Endothelial cell of umbilical vein (primary cell): Measurements from ENCODE around the gene C22orf42. TPM values are rescaled to one million over a fixed set of nuclear protein-coding genes. Genes with fewer than 3 reads are reported as not detected.
"Not testable (repeated sequence)": the region's sequence is repeated elsewhere in the genome, so short reads cannot be mapped to it uniquely, and the experiment has no call there.

ENCODE experiments used
- BruUV-seq: library from RNA; stranded (reverse); fragments of 400-500 nt; replicated peaks from 2 replicates; lab custom pipeline; 2021; lab: Mats Ljungman, UMichigan
- CTCF ChIA-PET: fragments of 300-600, 350-600 bp; sonication (Branson Sonifier 250); formaldehyde crosslinking; loops from one replicate; lab custom pipeline; 2021; ENCODE audit warnings: antibody characterized with exemption, inconsistent platforms; lab: Charles Lee
- POLR2A ChIA-PET: fragments of 300-600, 350-600 bp; sonication (Branson Sonifier 250); formaldehyde crosslinking; loops from one replicate; lab custom pipeline; 2021; ENCODE audit warnings: antibody characterized with exemption, inconsistent platforms; lab: Charles Lee
- DNase-seq: peaks from one replicate; pipeline ENCODE4 v3.0.0-alpha.2; 2011; ENCODE audit warnings: low read depth, low spot score
- FAIRE-seq: peaks from 2 replicates; lab custom pipeline; 2011; peaks lifted over from hg19 to GRCh38; lab: Jason Lieb, UNC
- H2AFZ ChIP-seq: 2 replicates; pipeline ENCODE4 v1.6.0; 2012; ENCODE audit warnings: low read depth, low read length, control low read depth, inconsistent platforms
- H3K27ac ChIP-seq: 2 replicates; pipeline ENCODE4 v1.5.1; 2011; ENCODE audit warnings: low read depth, mild to moderate bottlenecking, control low read depth, low read length, moderate library complexity; ENCODE audit not compliant: insufficient read depth
- H3K27me3 ChIP-seq, 2 experiments: 2 replicates each; pipeline versions ENCODE4 v1.6.0 to v1.6.1; 2011; ENCODE audit warnings: low read length in 2 of 2, mixed read lengths in 1 of 2; ENCODE audit not compliant: control insufficient read depth in 2 of 2, insufficient read depth in 2 of 2
- H3K36me3 ChIP-seq, 2 experiments: 2 replicates in 1 of 2; 3 replicates in 1 of 2; pipeline ENCODE4 v1.5.1; 2011; ENCODE audit warnings: low read length in 2 of 2, mild to moderate bottlenecking in 1 of 2, moderate library complexity in 1 of 2; ENCODE audit not compliant: control insufficient read depth in 2 of 2, insufficient read depth in 2 of 2; ENCODE audit errors: extremely low read depth in 1 of 2
- H3K4me1 ChIP-seq: 3 replicates; pipeline ENCODE4 v1.5.1; 2011; ENCODE audit warnings: mild to moderate bottlenecking, low read length; ENCODE audit not compliant: control insufficient read depth, insufficient read depth; ENCODE audit errors: extremely low read depth
- H3K4me2 ChIP-seq: 2 replicates; pipeline ENCODE4 v1.6.1; 2011; ENCODE audit warnings: low read length, control low read depth, mixed read lengths; ENCODE audit not compliant: insufficient read depth
- H3K4me3 ChIP-seq, 3 experiments: fragments of 200-600 bp in 1 of 3; sonication (generic), shearing (Covaris generic) in 1 of 3; replicated peaks in 1 of 3; 2 replicates each; pipeline ENCODE4 v1.5.1; 2011 to 2016; ENCODE audit warnings: control low read depth in 3 of 3, low read length in 3 of 3, mild to moderate bottlenecking in 2 of 3, inconsistent platforms in 1 of 3, low read depth in 1 of 3, moderate library complexity in 1 of 3; ENCODE audit not compliant: insufficient read depth in 1 of 3
- H3K79me2 ChIP-seq: 2 replicates; pipeline ENCODE4 v1.6.0; 2012; ENCODE audit warnings: low read length, inconsistent platforms; ENCODE audit not compliant: control insufficient read depth, insufficient read depth
- H3K9ac ChIP-seq: replicated peaks from 2 replicates; pipeline ENCODE3; 2011; ENCODE audit warnings: low read length, control low read depth; ENCODE audit not compliant: insufficient read depth; ENCODE audit errors: extremely low read depth
- H3K9me1 ChIP-seq: replicated peaks from 3 replicates; pipeline ENCODE4 v1.6.0; 2011; ENCODE audit warnings: mild to moderate bottlenecking, low read length; ENCODE audit not compliant: control insufficient read depth, insufficient read depth; ENCODE audit errors: extremely low read depth
- H3K9me3 ChIP-seq: replicated peaks from 2 replicates; pipeline ENCODE4 v1.5.1; 2012; ENCODE audit warnings: low read length, inconsistent platforms; ENCODE audit not compliant: control insufficient read depth, insufficient read depth
- H4K20me1 ChIP-seq: replicated peaks from 2 replicates; pipeline ENCODE3; 2011; ENCODE audit warnings: mild to moderate bottlenecking, low read length; ENCODE audit not compliant: control insufficient read depth, insufficient read depth; ENCODE audit errors: extremely low read depth
- dilution Hi-C: fragments of 300-500 bp; cut with MboI; formaldehyde crosslinking; loops from one replicate; pipeline ENCODE4 v1.15.0; 2019; ENCODE audit warnings: low sequenced_read_pairs; ENCODE audit not compliant: extremely low pct_ligation_motif_present
- intact Hi-C: fragments of 100-400 bp; cut with micrococcal nuclease; formaldehyde crosslinking; loops from one replicate; pipeline ENCODE4 v1.10.0; 2022
- polyA plus RNA-seq, 4 experiments: library from polyadenylated mRNA; depleted of rRNA in 3 of 4; stranded (reverse) in 3 of 4; unstranded in 1 of 4; fragments of >200 nt; gene quantifications; 2 replicates each; pipeline versions ENCODE4 v1.2.1 to v1.2.3, GENCODE V29; 2011 to 2012; ENCODE audit warnings: missing spikeins in 1 of 4
- total RNA-seq: library from RNA; stranded (reverse); gene quantifications from 2 replicates; pipeline ENCODE4 v1.2.3, GENCODE V29; 2021
- TF ChIP-seq, protein P1 (sequence below), 2 donors: IDR thresholded peaks; 1 replicate in 1 of 2; 2 replicates in 1 of 2; pipeline ENCODE4 v1.5.1; 2011; ENCODE audit warnings: low read length in 2 of 2, mild to moderate bottlenecking in 2 of 2, moderate library complexity in 2 of 2, control low read depth in 1 of 2, inconsistent platforms in 1 of 2, low read depth in 1 of 2; ENCODE audit not compliant: insufficient read depth in 1 of 2; ENCODE audit errors: extremely low read depth in 1 of 2

Gene C22orf42
- total and polyA plus RNA-seq, 2 donors (not counting 3 experiments of a cell fraction or from before 2014, with no cell fraction given) = not detected

DNA sequence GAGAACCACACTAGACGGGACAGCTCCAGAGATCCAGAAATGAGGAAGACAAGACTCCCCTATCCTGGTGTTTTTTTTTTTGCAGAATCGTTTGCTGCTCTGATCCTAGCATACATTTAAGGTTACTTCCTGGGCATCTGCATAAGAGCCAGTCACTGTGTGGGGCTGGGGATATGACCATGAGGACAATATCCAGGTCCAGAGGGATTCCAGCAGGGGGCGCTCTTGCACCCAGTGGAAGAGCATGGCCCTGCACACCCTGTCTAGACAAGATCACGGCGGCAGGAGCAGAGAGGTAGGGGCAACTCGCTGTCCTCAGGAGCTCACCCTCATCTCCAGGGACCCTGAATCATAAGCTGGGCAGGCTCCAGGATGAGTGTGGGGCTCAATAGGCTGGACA is 18.4 kb downstream of the C22orf42 start:
- POLR2A ChIA-PET, H3K4me1 ChIP-seq, H4K20me1 ChIP-seq, H3K27me3 ChIP-seq, intact Hi-C loops, H3K9me3 ChIP-seq, DNase-seq, dilution Hi-C loops, H3K9ac ChIP-seq, H3K79me2 ChIP-seq, H2AFZ ChIP-seq, H3K9me1 ChIP-seq, H3K4me3 ChIP-seq, H3K4me2 ChIP-seq, H3K27ac ChIP-seq, H3K36me3 ChIP-seq, BruUV-seq: not testable (repeated sequence)
- FAIRE-seq = peak; percentile 88
- TF ChIP-seq, protein P1, sequence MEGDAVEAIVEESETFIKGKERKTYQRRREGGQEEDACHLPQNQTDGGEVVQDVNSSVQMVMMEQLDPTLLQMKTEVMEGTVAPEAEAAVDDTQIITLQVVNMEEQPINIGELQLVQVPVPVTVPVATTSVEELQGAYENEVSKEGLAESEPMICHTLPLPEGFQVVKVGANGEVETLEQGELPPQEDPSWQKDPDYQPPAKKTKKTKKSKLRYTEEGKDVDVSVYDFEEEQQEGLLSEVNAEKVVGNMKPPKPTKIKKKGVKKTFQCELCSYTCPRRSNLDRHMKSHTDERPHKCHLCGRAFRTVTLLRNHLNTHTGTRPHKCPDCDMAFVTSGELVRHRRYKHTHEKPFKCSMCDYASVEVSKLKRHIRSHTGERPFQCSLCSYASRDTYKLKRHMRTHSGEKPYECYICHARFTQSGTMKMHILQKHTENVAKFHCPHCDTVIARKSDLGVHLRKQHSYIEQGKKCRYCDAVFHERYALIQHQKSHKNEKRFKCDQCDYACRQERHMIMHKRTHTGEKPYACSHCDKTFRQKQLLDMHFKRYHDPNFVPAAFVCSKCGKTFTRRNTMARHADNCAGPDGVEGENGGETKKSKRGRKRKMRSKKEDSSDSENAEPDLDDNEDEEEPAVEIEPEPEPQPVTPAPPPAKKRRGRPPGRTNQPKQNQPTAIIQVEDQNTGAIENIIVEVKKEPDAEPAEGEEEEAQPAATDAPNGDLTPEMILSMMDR (IDR thresholded peaks at IDR 0.05; ENCODE audit: extremely low read depth in 1 of 2, insufficient read depth in 1 of 2, low read depth in 1 of 2, low read length in 2 of 2) = peak; percentile 20 to 42
- CTCF ChIA-PET = interaction anchor here (1.2 kb wide), 1 partner anchor 125 kb away, joined by 3 read pairs; no protein-coding TSS in a partner anchor

DNA sequence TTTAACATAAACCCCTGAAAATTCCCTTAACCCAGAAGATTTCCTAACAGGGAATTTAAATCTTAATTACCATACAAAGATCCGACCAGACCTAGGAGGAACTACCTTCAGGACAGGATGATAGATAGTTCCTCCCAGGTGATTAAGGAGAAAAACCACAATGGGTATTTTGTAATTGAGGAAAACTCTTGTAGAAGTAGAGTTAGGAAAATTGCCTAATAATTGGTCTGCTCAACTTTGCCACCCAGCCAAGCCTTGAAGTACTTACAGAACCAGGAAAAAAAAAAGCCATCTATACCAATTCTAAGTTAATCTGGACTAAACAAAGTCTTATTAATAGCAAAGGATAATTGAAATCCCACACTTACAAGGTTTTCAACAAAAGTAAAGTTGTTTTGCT is 20.5 kb downstream of the C22orf42 start:
- H3K27ac ChIP-seq, H2AFZ ChIP-seq, H3K79me2 ChIP-seq, dilution Hi-C loops, H3K9ac ChIP-seq, BruUV-seq, CTCF ChIA-PET, H3K36me3 ChIP-seq, H3K9me3 ChIP-seq, POLR2A ChIA-PET, DNase-seq, FAIRE-seq, H4K20me1 ChIP-seq, H3K27me3 ChIP-seq, H3K4me3 ChIP-seq, H3K4me1 ChIP-seq, H3K4me2 ChIP-seq, H3K9me1 ChIP-seq: not testable (repeated sequence)
- intact Hi-C loops = loop anchor here (5.0 kb wide), 1 partner anchor 239 kb away; no protein-coding TSS in a partner anchor

DNA sequence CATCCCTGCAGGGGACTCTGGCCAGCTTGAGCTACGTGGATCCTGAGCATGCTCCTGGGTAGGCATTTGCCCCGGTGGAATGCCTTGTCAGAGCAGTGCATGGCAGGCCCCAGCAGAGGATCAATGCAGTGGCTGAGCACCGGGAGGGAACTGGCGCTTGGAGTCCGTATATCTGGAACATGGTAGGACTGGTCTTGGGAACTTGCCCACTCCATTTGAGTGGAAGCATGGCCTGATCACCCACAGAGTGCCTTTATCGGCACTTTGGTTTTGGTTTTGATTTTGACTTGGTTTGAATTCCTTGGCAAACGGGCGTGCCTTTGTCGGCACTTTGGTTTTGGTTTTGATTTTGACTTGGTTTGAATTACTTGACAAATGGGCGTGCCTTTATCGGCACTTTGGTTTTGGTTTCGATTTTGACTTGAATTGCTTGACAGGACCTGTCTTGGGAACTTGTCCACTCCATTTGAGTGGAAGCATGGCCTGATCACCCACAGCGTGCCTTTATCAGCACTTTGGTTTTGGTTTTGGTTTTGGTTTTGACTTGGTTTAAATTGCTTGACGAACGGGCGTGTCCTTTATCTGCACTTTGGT is 21.3 kb downstream of the C22orf42 start:
- H3K27me3 ChIP-seq, dilution Hi-C loops, H3K27ac ChIP-seq, POLR2A ChIA-PET, H3K9me3 ChIP-seq, H3K36me3 ChIP-seq, H3K4me2 ChIP-seq, H3K9me1 ChIP-seq, H3K79me2 ChIP-seq, H2AFZ ChIP-seq, FAIRE-seq, DNase-seq, H3K4me1 ChIP-seq, H3K4me3 ChIP-seq, CTCF ChIA-PET, BruUV-seq, H4K20me1 ChIP-seq, H3K9ac ChIP-seq: not testable (repeated sequence)
- intact Hi-C loops = loop anchor here (5.0 kb wide), 1 partner anchor 239 kb away; no protein-coding TSS in a partner anchor
